ENCODE results near the gene GRM5.
"Not testable (repeated sequence)": the region's sequence is repeated elsewhere in the genome, so short reads cannot be mapped to it uniquely, and the experiment has no call there.

- TF ChIP-seq CTCF (IDR thresholded peaks at IDR 0.05); ZFX (IDR thresholded peaks at IDR 0.05; ENCODE audit: borderline replicate concordance): not testable (repeated sequence)
Measured at GRCh38 chr11:88846266-88846665, 219.5 kb downstream of the GRM5 start.
